Measurements from ENCODE around the gene SLC16A8. TPM values are rescaled to one million over a fixed set of nuclear protein-coding genes. Genes with fewer than 3 reads are reported as not detected.

The SLC16A8 gene
- total RNA-seq, 4 donors from 2014 or later: not detected

DNA sequence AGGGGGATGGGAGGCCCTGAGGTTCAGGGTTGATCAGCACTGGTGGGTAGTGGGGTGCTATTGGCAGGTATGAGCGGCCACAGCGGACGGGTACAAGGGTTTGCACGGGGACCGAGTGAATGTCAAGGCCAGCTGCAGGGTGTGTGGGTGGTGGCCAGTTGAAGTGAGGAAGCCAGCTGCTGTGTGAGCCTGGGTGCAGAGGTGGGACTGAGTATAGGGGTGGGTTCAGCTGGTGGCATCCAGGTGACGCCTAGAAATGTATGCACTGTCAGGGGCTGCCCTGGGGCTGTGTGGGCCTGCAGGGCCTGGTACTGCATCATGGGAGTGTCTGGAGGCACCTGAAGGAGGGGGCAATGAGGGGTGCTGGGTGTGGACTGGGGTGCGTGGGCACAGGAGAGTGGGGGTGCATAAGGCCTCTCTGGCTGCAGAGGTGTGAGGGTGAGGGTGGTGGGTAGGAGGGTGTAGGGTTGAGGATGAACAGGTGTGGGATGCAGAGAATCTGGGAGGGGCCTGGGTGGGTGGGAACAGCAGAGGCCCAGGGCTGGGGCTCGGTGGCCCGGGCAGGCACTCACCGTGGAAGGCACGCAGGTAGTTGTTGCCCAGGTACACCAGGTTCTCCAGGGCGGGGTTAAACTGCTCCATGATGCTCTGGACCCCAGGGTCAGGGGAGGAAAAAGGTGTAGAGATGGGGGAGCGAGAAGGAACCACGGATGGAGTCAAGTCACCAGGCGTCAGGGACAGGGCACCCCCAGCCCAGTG lies 24.8 kb upstream of the SLC16A8 start:
- no peaks in the 10 kb centered on the region for H3K27me3 ChIP-seq
- H3K27ac ChIP-seq: no peak overlapping the region
- peaks cover 0 to 19% of the 10 kb centered on the region in 2 donors for H3K36me3 ChIP-seq
- H3K4me3 ChIP-seq: no peak overlapping the region
- no peak for ATAC-seq
- H3K4me1 ChIP-seq: peaks cover 0 to 15% (median 0%) of the 10 kb centered on the region in 3 donors
- WGBS, 2 donors (ENCODE audit: low coverage in 1 of 2): 80 to 94% methylated on average over 3 to 10 of the region's 15 CpGs
- no peaks in the 10 kb centered on the region for H3K9me3 ChIP-seq
- TF ChIP-seq EP300 (IDR thresholded peaks at IDR 0.05) (no peak), POLR2A (IDR thresholded peaks at IDR 0.05) (no peak), POLR2AphosphoS5 (IDR thresholded peaks at IDR 0.05) (no peak)
- TF ChIP-seq, protein P1, sequence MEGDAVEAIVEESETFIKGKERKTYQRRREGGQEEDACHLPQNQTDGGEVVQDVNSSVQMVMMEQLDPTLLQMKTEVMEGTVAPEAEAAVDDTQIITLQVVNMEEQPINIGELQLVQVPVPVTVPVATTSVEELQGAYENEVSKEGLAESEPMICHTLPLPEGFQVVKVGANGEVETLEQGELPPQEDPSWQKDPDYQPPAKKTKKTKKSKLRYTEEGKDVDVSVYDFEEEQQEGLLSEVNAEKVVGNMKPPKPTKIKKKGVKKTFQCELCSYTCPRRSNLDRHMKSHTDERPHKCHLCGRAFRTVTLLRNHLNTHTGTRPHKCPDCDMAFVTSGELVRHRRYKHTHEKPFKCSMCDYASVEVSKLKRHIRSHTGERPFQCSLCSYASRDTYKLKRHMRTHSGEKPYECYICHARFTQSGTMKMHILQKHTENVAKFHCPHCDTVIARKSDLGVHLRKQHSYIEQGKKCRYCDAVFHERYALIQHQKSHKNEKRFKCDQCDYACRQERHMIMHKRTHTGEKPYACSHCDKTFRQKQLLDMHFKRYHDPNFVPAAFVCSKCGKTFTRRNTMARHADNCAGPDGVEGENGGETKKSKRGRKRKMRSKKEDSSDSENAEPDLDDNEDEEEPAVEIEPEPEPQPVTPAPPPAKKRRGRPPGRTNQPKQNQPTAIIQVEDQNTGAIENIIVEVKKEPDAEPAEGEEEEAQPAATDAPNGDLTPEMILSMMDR (IDR thresholded peaks at IDR 0.05): no peak

DNA sequence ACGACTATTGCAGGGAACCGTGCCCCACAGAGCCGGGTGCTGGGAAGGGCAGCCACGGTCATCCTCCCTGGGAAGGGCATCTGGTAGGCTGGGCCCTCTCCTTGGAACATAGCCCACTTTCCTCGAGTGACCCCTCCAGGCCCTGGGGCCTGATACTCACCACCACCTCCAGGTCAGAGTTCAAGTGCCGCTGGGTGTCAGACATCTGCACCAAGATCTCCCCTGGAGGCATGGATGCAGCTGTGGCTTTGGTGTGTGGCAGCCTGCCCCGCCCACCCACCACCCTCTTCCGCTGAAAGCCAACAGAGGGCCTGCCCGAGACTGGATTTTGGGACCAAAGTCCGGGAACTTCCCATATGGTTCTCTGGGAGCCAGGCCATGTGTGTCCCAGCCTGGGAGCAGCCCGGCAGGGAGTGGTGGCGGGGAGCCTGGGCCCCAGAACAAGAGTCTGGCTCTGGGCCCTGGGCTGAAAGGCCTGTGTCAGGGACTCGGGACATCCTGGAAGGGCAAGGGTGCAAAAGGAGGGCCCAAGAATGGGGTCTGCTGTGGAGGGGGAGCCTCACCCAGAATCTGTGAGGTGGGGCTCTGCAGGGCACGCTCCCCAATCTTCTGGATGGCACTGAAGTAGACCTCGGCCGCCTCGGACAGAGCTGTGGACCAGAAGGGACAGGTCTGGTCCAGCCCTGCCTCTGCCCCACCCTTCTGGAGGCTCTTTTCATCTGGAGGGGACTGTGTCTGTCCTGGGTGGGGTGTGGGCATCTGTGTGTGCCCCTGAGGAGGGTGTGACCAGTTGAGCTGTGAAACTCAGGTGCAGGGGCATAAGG lies 23.9 kb upstream of the SLC16A8 start:
- TF ChIP-seq POLR2A (IDR thresholded peaks at IDR 0.05): no peak
- no peak for TF ChIP-seq EP300 (IDR thresholded peaks at IDR 0.05)
- TF ChIP-seq, protein P1 (IDR thresholded peaks at IDR 0.05): no peak
- no peak for TF ChIP-seq POLR2AphosphoS5 (IDR thresholded peaks at IDR 0.05)
- H3K36me3 ChIP-seq: peaks cover 0 to 14% of the 10 kb centered on the region in 2 donors
- peaks cover 0 to 15% (median 0%) of the 10 kb centered on the region in 3 donors for H3K4me1 ChIP-seq
- no CpG with 5 or more reads among the region's 17 CpGs for WGBS, 2 donors (ENCODE audit: low coverage in 1 of 2)
- no peak overlapping the region for H3K27ac ChIP-seq
- no peak for ATAC-seq
- no peaks in the 10 kb centered on the region for H3K27me3 ChIP-seq
- H3K4me3 ChIP-seq: no peak overlapping the region
- no peaks in the 10 kb centered on the region for H3K9me3 ChIP-seq

DNA sequence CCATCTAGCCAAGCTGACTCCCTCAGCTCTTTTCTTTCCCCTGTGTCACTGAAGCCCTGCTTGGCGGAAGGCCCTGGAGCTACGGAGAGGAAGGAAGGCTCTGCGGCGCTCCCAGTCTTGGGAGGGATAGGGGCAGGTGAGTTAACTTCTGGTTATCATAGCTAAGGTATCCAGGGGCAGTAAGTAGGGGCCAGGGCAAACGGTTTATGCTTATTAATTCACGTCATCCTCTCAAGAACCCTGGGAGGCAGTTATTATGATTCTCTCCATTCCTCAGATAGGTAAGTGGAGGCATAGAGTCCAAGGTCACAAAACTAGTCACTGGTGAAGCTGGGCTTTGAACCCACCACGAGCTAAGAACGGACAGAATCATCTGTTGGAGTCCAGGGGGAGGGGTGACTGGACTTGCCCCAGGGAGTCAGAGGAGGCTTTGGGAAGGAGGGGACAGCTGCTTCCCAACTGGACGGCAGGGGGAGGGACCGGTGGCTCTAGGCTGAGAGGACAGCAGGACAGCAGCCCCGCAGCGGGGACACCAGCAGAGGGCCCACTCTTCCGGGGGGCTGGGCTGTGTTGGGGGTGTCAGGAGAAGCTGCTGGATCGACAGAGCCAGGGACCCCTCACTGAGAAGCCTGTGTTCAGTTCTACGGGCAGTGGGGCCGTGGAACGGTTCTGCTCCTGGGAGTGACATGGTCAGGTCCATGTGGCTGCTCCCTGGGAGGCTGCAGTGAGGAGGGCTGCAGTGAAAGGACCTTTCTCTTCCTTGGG lies 23.0 kb upstream of the SLC16A8 start:
- no peak overlapping the region for H3K27ac ChIP-seq
- peaks cover 0 to 5% of the 10 kb centered on the region in 2 donors for H3K36me3 ChIP-seq
- no peak for TF ChIP-seq EP300 (IDR thresholded peaks at IDR 0.05)
- no peak for TF ChIP-seq POLR2AphosphoS5 (IDR thresholded peaks at IDR 0.05)
- TF ChIP-seq, protein P1 (IDR thresholded peaks at IDR 0.05): no peak
- TF ChIP-seq POLR2A (IDR thresholded peaks at IDR 0.05): no peak
- H3K4me3 ChIP-seq: no peak overlapping the region
- WGBS, 2 donors (ENCODE audit: low coverage in 1 of 2): 73 to 80% methylated on average over 1 to 9 of the region's 17 CpGs
- no peak for ATAC-seq
- peaks cover 0 to 15% (median 0%) of the 10 kb centered on the region in 3 donors for H3K4me1 ChIP-seq
- no peaks in the 10 kb centered on the region for H3K9me3 ChIP-seq
- H3K27me3 ChIP-seq: no peaks in the 10 kb centered on the region

DNA sequence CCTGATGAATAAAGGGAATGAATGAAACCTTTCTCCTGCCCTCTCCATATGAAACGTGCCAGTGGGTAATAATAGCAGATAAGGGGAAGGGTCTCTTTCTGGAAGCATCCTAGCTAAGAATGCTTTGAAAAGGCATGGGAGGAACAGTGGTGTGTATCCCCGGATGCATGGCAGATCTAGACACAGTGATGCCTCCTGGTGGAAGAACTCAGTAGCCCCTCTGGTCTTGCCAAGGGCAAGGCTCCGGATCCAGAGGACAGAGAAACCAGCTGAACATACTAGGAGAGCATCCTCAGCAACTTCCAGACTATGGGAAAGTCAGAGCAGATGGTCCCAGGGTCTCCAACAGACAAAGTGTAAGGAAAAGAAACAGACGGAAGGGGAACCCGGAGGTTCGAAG lies 20.1 kb upstream of the SLC16A8 start:
- Histone ChIP-seq H3K36me3 (no peaks in the 10 kb centered on the region), H3K4me3 (no peak overlapping the region), H3K9me3 (no peaks in the 10 kb centered on the region), H3K27ac (no peak overlapping the region), H3K27me3 (no peaks in the 10 kb centered on the region), H3K4me1 (peaks cover 0 to 9% (median 0%) of the 10 kb centered on the region in 3 donors)
- ATAC-seq: no peak
- WGBS, 2 donors (ENCODE audit: low coverage in 1 of 2): 68 to 84% methylated on average over 3 to 5 of the region's 6 CpGs
- TF ChIP-seq, protein P1 (IDR thresholded peaks at IDR 0.05): peak in 3 of 4 experiments; percentile 52 to 57 (median 54)
- no peak for TF ChIP-seq EP300 (IDR thresholded peaks at IDR 0.05)

Measured in gastroesophageal sphincter (tissue), 4 donors.